A172 (cell line): Measurements from ENCODE around the gene MBNL2. TPM values are rescaled to one million over a fixed set of nuclear protein-coding genes. Genes with fewer than 3 reads are reported as not detected.
"Not testable (repeated sequence)": the region's sequence is repeated elsewhere in the genome, so short reads cannot be mapped to it uniquely, and the experiment has no call there.

ENCODE experiments used
- DNase-seq: peaks from one replicate; pipeline ENCODE4 v3.0.0-alpha.2; 2015; ENCODE audit warnings: low spot score
- total RNA-seq: library from RNA; depleted of rRNA; stranded (reverse); fragments of >200 nt; shearing (Covaris generic); gene quantifications from 2 replicates; pipeline ENCODE4 v1.2.3, GENCODE V29; 2014

The MBNL2 gene
- total RNA-seq, 1 experiment from 2014 or later = 204 TPM

GRCh38 chr13:97346561-97347254 lies 124.6 kb downstream of the MBNL2 start:
- DNase-seq = no peak

- no peak for DNase-seq
Observed at GRCh38 chr13:97347255-97347932, 125.3 kb downstream of the MBNL2 start.

GRCh38 chr13:97348569-97349100 lies 126.5 kb downstream of the MBNL2 start:
- DNase-seq = no peak

GRCh38 chr13:97352012-97352411 lies 129.9 kb downstream of the MBNL2 start:
- DNase-seq = not testable (repeated sequence)

GRCh38 chr13:97352815-97353214 lies 130.7 kb downstream of the MBNL2 start:
- DNase-seq = no peak

GRCh38 chr13:97353927-97354675 lies 132.0 kb downstream of the MBNL2 start:
- no peak for DNase-seq

GRCh38 chr13:97354808-97355207 lies 132.7 kb downstream of the MBNL2 start:
- no peak for DNase-seq

GRCh38 chr13:97356592-97356991 lies 134.5 kb downstream of the MBNL2 start:
- DNase-seq = no peak

GRCh38 chr13:97359181-97360057 lies 137.3 kb downstream of the MBNL2 start:
- peak; percentile 70 for DNase-seq

GRCh38 chr13:97360610-97361009 lies 138.5 kb downstream of the MBNL2 start:
- no peak for DNase-seq

- DNase-seq = no peak
Observed at GRCh38 chr13:97364031-97364430, 141.9 kb downstream of the MBNL2 start.

GRCh38 chr13:97364827-97365226 lies 142.7 kb downstream of the MBNL2 start:
- no peak for DNase-seq

- no peak for DNase-seq
Observed at GRCh38 chr13:97366172-97366688, 144.1 kb downstream of the MBNL2 start.

- DNase-seq = peak; percentile 85
Observed at GRCh38 chr13:97367016-97367822, 145.1 kb downstream of the MBNL2 start.

GRCh38 chr13:97369261-97369893 lies 147.2 kb downstream of the MBNL2 start:
- DNase-seq = no peak

- no peak for DNase-seq
Observed at GRCh38 chr13:97371486-97372109, 149.5 kb downstream of the MBNL2 start.

GRCh38 chr13:97372936-97373335 lies 150.8 kb downstream of the MBNL2 start:
- DNase-seq = no peak

- DNase-seq = no peak
Observed at GRCh38 chr13:97373787-97374186, 151.7 kb downstream of the MBNL2 start.

GRCh38 chr13:97376981-97377380 lies 154.8 kb downstream of the MBNL2 start:
- DNase-seq = no peak
